BJ (cell line): ENCODE results near the gene TMEM107. TPM values are rescaled to one million over a fixed set of nuclear protein-coding genes. Genes with fewer than 3 reads are reported as not detected.
A peak's percentile ranks its signal among the peaks of the same experiment; 100 is the strongest.

Source experiments
- CTCF ChIA-PET: fragments of 350-600 bp; formaldehyde crosslinking; extraction: SDS; loops from one replicate; lab custom pipeline; 2021; ENCODE audit warnings: antibody characterized with exemption, inconsistent platforms; lab: Yijun Ruan, JAX
- POLR2A ChIA-PET: fragments of 300-600 bp; sonication (Branson Sonifier 250); formaldehyde crosslinking; extraction: SDS; loops from one replicate; lab custom pipeline; 2021; ENCODE audit warnings: antibody characterized with exemption; lab: Charles Lee
- DNase-seq: peaks from one replicate; pipeline ENCODE4 v3.0.0-alpha.2; 2011; ENCODE audit warnings: low read depth
- H3K27me3 ChIP-seq: 2 replicates; pipeline ENCODE4 v1.6.0; 2011; ENCODE audit warnings: low read length; ENCODE audit not compliant: control insufficient read depth, insufficient read depth
- H3K36me3 ChIP-seq: 2 replicates; pipeline ENCODE4 v1.5.1; 2011; ENCODE audit warnings: low read length; ENCODE audit not compliant: control insufficient read depth, insufficient read depth
- H3K4me3 ChIP-seq: 2 replicates; pipeline ENCODE4 v1.5.1; 2011; ENCODE audit warnings: low read depth, mild to moderate bottlenecking, control low read depth, low read length
- CTCF ChIP-seq: IDR thresholded peaks from 2 replicates; pipeline ENCODE4 v1.5.1; 2011; ENCODE audit warnings: low read depth, mild to moderate bottlenecking, control low read depth, inconsistent platforms, low read length, moderate library complexity; ENCODE audit not compliant: insufficient read depth
- polyA plus RNA-seq: library from polyadenylated mRNA; depleted of rRNA; stranded (reverse); fragments of >200 nt; gene quantifications from 2 replicates; pipeline ENCODE4 v1.2.3, GENCODE V29; 2011

TMEM107 gene
- polyA plus RNA-seq, 1 experiment, result 14.5 TPM

- H3K36me3 ChIP-seq, result peaks cover 12% of the 10 kb centered on the region
- ChIA-PET CTCF (interaction anchor here (0.9 to 4.2 kb wide), 11 partner anchors 15 to 144 kb away, joined by 3 to 32 read pairs (median 4); partner anchors contain the start of gene ALOXE3), POLR2A (interaction anchor here (0.5 to 0.9 kb wide), 4 partner anchors 18 to 918 kb away, joined by 3 to 6 read pairs (median 3); no protein-coding TSS in a partner anchor)
- H3K4me3 ChIP-seq, result peak overlapping the region; percentile 48
- 0 out of 2 replicates have a peak, but pooled peaks have one; percentile 7 for TF ChIP-seq CTCF
- DNase-seq, result peak; percentile 100
- no peaks in the 10 kb centered on the region for H3K27me3 ChIP-seq
Observed at GRCh38 chr17:8156246-8156992, 19.8 kb downstream of the TMEM107 start.

- no peak for TF ChIP-seq CTCF
- no peak for DNase-seq
- CTCF ChIA-PET, result interaction anchor here (0.9 to 4.2 kb wide), 6 partner anchors 19 to 70 kb away, joined by 3 to 32 read pairs (median 10); partner anchors contain the start of gene ALOXE3
- H3K27me3 ChIP-seq, result no peaks in the 10 kb centered on the region
- H3K36me3 ChIP-seq, result peaks cover 11% of the 10 kb centered on the region
- H3K4me3 ChIP-seq, result peak overlapping the region; percentile 48
- POLR2A ChIA-PET, result interaction anchor here (0.5 kb wide), 1 partner anchor 918 kb away, joined by 3 read pairs; no protein-coding TSS in a partner anchor
Observed at GRCh38 chr17:8155996-8156245, 20.3 kb downstream of the TMEM107 start.

GRCh38 chr17:8155231-8155995 lies 20.8 kb downstream of the TMEM107 start:
- Histone ChIP-seq H3K4me3 (peak overlapping the region; percentile 48), H3K36me3 (peaks cover 8% of the 10 kb centered on the region), H3K27me3 (no peaks in the 10 kb centered on the region)
- no peak for DNase-seq
- TF ChIP-seq CTCF, result no peak
- ChIA-PET POLR2A (no interaction called here), CTCF (interaction anchor here (1.0 to 4.2 kb wide), 3 partner anchors 21 to 71 kb away, joined by 3 to 32 read pairs (median 22); partner anchors contain the start of gene ALOXE3)

GRCh38 chr17:8154608-8155155 lies 21.5 kb downstream of the TMEM107 start:
- ChIA-PET CTCF (interaction anchor here (0.8 to 4.2 kb wide), 6 partner anchors 9 to 67 kb away, joined by 3 to 22 read pairs (median 4); no protein-coding TSS in a partner anchor), POLR2A (interaction anchor here (1.2 kb wide), 1 partner anchor 19 kb away, joined by 3 read pairs; no protein-coding TSS in a partner anchor)
- H3K36me3 ChIP-seq, result peaks cover 9% of the 10 kb centered on the region
- no peaks in the 10 kb centered on the region for H3K27me3 ChIP-seq
- DNase-seq, result no peak
- no peak for TF ChIP-seq CTCF
- no peak overlapping the region for H3K4me3 ChIP-seq
